Endometrial microvascular endothelial cells (primary cell): ENCODE results near the gene HDHD5. TPM values are rescaled to one million over a fixed set of nuclear protein-coding genes. Genes with fewer than 3 reads are reported as not detected.

Source experiments
- in situ Hi-C: cut with HindIII; loops from 2 replicates; pipeline ENCODE4 v1.10.0; 2017; ENCODE audit warnings: low sequenced_read_pairs, low pct_unique_long_range_greater_than_20kb; ENCODE audit errors: inconsistent ontology term
- total RNA-seq: library from RNA; depleted of rRNA; stranded (reverse); fragments of >200 nt; gene quantifications from one replicate; pipeline ENCODE4 v1.2.3, GENCODE V29; 2015; ENCODE audit errors: inconsistent ontology term

Gene HDHD5
- total RNA-seq: 54.9 TPM

- in situ Hi-C loops: no loop called here
These were observed at the start of gene HDHD5 for GRCh38 chr22:17158568-17159503. TSS of gene HDHD5 (minus strand) at chr22:17159277. CDS start at chr22:17159251, 26 bp downstream.

DNA sequence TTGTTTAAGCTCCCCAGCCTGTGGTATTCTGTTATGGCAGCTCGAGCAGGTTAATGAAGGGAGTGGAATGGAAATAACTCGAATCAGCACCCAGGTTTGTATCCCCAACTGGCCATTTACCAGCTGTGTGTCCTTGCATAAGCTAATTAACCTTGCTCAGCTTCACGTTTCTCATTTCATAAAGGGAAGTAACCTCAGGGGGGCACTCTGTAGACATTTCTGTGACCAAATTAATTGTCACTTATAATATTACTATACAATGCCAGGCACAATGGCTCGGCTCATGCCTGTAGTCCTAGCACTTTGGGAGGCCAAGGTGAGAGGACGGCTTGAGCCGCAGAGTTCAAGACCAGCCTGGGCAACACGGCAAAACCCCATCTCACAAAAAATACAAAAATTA is 46.4 kb upstream of the HDHD5 start:
- in situ Hi-C loops: no loop called here

GRCh38 chr22:17201285-17201945 is 42.3 kb upstream of the HDHD5 start:
- in situ Hi-C loops: no loop called here

- in situ Hi-C loops: no loop called here
These were observed 40.1 kb upstream of the HDHD5 start for GRCh38 chr22:17199003-17199731.

DNA sequence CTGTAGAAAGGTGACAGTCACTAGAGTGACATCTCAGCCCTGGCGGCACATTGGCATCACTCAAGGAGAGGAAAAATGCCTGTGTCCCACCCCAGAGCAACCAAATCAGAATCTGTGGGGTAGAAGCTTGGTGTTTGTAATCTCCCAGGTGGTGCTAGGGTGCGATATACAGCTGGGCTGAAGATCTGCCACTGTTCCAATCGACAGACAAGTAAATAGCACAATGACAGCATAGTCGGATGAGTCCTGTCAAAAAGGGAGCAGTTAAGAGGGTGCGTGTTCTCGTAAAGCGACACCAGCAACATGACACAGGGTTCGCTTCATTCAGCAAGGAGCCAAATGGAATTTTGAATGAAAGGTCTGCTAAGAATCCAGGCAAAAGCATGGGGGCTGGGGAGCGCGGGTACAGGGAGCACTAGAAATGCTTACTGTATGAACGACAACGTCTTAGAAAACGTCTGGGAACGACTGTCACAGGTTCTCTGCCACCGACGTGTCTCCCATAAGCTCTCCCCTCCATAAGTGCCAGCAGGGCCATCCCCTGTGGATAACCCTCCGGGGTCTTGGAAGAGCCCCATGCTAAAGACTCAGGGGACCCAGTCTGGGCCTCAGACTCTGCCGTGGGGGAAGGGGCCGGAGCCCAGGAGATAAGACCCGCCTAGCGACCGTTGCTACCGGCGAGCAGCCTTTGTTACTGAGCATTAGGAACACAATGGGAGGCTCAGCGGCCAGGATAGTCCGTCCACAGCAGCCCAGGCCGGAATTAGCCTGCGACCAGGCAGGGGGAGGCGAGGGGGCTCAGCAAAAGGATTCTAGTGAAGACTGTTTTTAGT is 39.3 kb upstream of the HDHD5 start:
- in situ Hi-C loops: no loop called here

GRCh38 chr22:17194213-17194612 is 35.1 kb upstream of the HDHD5 start:
- in situ Hi-C loops: no loop called here

DNA sequence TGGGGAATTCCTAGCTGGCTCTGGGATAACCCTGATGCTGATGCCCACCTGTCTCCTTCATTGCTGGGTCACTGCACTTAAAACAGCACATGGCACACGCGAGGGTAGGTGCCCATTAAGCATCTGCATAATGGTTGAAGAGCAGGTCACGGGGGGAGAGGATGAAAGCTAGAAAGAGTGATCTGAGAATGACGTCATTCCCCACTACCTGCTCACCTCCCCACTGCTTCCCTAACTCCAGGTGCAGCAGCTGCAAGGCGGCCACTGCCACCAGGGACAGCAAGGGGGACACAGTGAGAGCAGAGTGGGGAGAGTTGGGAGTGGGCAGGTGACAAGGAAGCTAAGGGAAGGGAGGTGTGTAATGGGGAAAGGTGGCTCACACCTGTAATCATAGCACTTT is 33.1 kb upstream of the HDHD5 start:
- in situ Hi-C loops: no loop called here

- in situ Hi-C loops: no loop called here
These were observed 32.2 kb upstream of the HDHD5 start for GRCh38 chr22:17191163-17191784.

DNA sequence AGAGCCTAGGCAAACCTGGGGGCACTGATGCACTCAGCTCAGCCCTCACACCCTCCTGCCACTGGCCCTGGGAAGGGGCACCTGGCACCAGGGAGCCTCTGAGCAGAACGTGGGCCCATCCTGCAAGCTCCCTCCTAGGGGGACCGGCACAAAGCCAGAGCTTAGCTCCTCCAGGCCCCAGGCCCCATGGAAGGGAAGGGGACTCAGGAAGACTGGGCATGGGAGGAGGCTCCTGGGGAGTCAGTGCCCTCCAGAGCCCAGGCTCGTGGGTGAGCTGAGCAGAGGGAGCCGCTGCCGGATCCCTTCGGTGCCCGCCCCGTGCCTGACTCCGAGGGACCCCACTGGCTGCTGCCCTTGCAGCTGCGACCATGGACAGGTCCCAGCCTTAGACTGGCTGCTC is 31.6 kb upstream of the HDHD5 start:
- in situ Hi-C loops: no loop called here

DNA sequence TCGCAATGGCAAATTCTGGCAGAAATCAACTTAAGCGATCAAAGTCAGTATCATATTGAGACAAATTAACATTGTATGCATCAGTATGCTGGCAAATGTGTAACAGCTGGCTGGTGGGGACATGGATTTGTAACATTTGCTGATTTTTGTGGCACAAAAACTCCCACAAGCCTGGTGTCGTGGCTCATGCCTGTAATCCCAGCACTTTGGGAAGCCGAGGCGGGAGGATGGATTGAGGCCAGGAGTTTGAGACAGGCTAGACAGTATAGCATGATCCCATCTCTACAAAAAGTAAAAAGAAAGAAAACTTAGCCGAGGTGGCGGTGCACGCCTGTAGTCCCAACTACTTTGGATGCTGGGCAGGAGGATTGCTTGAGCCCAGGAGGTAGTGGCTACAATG is 17.6 kb upstream of the HDHD5 start:
- in situ Hi-C loops: no loop called here

- in situ Hi-C loops: no loop called here
These were observed 13.2 kb upstream of the HDHD5 start for GRCh38 chr22:17172029-17172833.

DNA sequence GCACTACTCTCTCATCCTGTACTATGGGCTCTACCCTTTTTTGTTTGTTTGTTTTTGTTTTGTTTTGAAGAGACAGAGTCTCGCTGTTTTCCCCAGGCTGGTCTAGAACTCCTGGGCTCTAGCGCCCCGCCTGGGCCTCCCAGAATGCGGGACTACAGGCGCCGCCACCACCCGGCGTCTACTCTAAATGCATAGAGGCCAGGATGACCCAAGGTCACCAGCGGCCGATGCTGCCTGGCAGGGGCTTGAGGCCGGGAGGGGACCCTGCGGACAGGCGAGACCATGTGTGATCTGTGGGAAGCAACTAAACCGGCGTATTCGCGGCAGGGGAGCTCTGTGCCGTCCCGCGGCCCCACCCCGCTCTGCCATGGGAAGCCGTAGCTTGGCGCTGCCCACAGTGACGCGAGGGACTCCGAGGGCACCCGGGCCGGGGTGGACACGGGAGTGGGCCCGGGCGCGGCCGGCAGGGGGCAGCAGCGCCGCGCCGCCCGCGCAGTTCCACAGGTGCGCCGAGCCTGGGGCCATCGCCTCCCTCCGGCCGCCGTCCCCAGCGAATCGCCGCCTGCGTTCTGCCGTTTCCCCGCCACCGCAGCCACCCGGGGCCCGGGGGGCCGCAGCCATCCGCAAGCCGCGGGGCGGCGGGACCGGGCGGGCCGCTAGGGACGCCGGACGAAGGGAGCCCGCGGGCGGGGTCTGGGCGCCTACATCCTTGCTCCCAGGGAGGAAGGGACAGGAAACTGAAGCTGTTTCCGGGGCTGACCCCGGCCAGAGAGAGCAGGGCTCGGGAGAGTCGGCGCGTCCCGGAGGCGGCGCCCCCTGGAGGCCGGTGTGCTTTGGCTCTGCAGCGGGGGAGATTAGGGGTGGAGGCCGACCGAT is 12.3 kb upstream of the HDHD5 start:
- in situ Hi-C loops: no loop called here

DNA sequence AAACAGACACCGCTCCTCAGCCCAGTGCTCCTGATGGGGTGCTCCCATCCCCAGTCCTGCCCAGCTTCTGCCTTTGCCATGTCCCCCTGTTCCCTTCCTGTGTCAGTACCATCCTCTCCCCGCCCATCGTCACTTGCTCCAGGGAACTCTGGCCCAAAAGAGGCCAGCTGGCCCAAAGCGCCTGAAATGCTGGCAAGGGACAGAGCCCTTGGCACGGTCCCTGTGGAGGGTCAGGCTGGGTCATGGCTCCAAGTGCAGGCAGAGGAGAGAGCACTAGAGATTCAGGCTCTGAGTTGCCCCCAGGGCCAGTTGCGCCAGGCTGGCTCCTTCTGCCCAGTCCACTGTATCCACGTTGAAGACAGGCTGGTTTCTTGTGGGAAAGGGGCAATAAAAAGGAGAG is 8.4 kb upstream of the HDHD5 start:
- in situ Hi-C loops: no loop called here

DNA sequence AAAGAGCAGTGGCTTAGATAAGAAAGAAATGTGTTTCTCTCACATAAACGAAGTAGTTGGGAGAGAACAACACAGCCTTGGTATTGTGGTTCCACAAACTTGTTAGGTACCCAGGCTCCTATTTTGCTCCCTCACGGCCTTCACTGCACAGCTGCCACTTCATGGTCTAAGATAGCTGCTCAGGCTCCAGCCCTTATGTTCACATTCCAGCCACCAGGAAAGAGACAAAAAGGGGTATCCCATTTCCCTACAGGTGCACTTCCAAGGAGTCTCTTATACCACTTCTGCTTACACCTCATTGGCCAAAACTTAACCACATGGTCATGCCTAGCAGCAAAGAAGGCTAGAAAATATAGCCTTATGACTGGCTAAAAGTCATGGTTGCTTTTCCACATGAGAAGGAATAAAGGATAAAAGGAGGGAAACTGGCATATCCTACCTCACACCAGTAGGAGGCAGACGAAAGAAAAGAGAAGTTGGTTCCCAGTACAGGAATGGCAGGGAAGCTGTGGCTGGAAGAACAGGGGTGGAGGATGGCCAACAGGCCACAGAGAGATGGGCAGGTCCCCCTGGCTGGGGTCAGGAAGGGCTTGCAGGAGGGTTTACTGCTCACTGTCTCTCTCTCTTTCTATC is 5.4 kb upstream of the HDHD5 start:
- in situ Hi-C loops: no loop called here

DNA sequence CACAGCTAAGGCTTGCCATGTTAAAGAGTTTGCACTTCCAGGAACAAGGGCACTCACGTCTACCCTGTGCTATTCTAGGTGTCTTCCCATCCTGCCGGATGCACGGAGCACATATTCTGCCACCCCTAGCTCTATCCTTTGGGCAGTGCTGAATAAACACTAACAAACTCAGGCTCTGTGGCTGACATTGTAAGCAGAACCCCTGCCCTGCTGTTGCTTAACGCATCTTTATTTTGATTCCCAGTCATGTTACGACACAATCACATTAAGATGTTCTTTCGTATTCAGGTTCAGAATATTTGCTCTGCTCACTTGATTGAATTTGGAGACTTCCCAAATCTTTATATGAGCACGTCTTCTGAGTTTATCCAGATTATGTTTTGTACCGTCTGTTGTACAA is 3.7 kb upstream of the HDHD5 start:
- in situ Hi-C loops: no loop called here

- in situ Hi-C loops: no loop called here
These were observed 2.9 kb upstream of the HDHD5 start for GRCh38 chr22:17161991-17162390.
